CD1c-positive myeloid dendritic cell (primary cell): ENCODE data around the gene TASP1.
"Not testable (repeated sequence)": the region's sequence is repeated elsewhere in the genome, so short reads cannot be mapped to it uniquely, and the experiment has no call there.

Source experiments
- DNase-seq: peaks from one replicate; pipeline ENCODE4 v3.0.0-alpha.2; 2016; ENCODE audit errors: extremely low spot score

TASP1 gene

GRCh38 chr20:13400453-13400852, 238.3 kb downstream of the TASP1 start:
- DNase-seq = no peak

DNA sequence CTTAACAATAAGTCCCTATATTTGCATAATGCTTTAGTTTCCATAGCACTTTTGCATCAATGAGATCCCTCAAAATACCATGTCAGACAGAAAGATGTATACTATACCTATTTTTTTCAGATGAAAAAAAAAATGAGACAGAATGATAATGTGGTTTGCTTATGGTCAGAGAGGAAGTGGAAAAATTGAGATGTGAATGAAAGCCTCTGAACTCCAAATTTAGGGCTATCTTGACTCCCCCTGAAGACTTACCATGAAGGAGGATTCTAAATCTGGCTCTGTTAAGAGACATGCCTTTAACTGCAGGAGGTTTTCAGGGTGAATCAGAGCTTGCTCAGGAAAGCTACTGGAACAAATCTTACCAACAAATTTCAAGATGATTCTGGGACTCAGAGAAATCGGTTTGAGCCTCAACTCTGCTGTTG, 241.4 kb downstream of the TASP1 start:
- no peak for DNase-seq

DNA sequence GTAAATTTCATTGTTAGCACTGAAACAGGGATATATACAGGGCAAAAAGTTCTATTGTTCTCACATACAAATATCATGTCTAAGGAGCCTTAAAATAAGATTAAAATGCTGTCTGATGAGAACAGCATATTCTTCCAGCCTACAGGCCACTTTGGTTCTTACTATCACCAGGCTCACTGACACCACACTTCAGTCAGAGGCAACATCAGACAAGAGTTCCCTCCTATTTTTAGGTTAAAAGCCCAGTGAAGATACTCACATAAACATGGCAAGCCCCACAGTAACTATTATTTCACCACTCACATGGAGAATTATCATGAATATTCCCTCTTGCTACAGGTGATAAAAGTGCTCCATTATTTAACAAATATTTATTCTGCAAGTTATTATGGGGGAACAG, 241.9 kb downstream of the TASP1 start:
- no peak for DNase-seq

- no peak for DNase-seq
Measured at GRCh38 chr20:13396022-13396421, 242.7 kb downstream of the TASP1 start.

DNA sequence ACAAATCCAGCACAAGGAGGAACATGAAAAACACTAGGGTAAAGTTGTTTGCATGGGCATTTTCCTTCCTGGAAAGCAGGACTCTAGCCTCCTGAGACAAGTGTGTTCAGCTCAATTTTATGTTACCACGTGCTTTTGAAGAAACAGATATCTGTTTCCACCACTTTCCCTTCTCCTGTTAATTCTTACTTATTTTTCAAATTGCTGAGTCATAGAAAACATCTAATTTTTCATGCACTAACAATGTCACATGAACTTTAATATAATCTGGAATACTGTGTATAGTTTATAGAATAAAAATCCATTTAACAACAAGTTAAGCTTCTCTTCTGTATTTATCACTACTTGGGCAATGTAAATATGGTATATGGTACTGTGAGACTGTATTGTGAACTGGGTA, 243.5 kb downstream of the TASP1 start:
- no peak for DNase-seq

DNA sequence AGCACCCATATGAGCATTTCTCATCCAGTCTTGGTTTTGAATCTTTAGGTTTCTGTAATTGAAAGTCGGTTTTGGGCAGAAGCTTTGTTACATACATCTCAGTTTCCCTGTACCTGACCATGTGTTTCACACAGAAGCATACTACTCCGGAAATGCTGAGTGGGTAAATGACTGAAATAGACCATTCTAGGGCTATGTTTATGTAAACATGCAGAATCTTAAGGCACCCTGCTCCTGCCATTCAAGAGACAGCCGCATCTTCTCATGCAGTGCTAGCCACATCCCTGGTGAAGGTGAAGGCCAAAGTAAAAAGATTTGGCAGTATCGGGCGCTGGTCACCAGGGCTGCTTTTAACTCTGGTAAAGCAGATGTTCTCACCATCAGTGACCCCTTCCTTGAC, 246.3 kb downstream of the TASP1 start:
- no peak for DNase-seq

DNA sequence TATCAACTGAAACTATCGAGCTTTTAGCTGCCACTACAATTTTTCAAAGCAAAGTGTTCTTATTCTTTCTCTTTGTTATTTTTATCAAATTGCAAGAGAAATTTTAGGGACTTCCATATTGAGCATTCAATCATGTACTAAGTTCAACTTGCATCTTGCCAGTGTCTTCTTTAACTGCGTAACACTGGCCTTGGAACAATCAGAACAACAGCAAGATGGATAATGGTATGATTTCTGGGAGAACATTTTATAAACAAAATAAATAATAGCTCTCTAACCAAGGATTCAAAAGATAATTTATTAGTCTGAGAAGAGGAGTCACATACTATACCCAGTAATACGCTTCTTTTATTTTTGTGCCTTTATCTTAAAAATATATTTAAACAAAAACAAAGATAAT, 249.6 kb downstream of the TASP1 start:
- DNase-seq = no peak

DNA sequence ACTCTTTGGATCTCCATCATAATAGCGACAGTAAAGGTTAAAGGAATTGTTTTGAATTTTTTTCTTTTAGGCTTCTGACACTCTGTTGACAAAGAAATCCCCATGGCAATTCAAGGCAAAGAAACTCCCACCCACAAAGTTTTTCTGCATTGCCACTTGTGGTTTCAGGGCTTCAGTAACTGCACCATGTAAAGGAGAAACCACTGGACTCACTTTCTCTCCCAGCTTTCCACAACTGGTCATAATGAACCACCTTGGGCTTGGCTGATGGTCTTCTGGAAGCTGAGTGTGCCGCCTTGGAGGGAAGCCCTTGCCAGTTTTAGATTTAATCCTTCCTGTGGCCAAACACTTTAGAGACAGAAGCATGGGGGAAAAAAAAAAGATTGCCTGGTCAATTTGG, 254.6 kb downstream of the TASP1 start:
- DNase-seq = no peak

GRCh38 chr20:13382786-13383185, 255.9 kb downstream of the TASP1 start:
- no peak for DNase-seq

DNA sequence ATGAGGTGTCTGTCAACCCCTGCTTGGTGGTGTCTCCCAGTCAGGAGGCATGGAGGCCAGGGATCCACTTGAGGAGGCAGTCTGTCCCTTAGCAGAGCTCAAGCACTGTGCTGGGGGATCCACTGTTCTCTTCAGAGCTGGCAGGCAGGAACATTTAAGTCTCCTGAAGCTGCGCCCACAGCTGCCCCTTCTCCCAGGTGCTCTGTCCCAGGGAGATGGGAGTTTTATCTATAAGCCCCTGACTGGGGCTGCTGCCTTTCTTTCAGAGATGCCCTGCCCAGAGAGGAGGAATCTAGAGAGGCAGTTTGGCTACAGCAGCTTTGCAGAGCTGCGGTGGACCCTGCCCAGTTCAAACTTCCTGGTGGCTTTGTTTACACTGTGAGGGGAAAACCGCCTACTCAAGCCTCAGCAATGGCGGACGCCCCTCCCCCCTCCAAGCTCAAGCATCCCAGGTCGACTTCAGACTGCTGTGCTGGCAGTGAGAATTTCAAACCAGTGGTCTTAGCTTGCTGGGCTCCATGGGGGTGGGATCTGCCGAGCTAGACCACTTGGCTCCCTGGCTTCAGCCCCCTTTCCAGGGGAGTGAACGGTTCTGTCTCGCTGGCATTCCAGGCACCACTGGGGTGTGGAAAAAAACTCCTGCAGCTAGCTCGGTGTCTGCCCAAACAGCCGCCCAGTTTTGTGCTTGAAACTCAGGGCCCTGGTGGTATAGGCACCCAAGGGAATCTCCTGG, 258.1 kb downstream of the TASP1 start:
- DNase-seq = not testable (repeated sequence)

GRCh38 chr20:13373400-13373799, 265.3 kb downstream of the TASP1 start:
- DNase-seq = no peak

- DNase-seq = no peak
Measured at GRCh38 chr20:13364278-13365170, 274.2 kb downstream of the TASP1 start.

GRCh38 chr20:13363473-13363872, 275.3 kb downstream of the TASP1 start:
- DNase-seq = no peak

- DNase-seq = not testable (repeated sequence)
Measured at GRCh38 chr20:13362165-13362564, 276.6 kb downstream of the TASP1 start.

GRCh38 chr20:13358936-13359335, 279.8 kb downstream of the TASP1 start:
- not testable (repeated sequence) for DNase-seq

- not testable (repeated sequence) for DNase-seq
Measured at GRCh38 chr20:13357782-13358181, 280.9 kb downstream of the TASP1 start.

GRCh38 chr20:13356591-13356990, 282.1 kb downstream of the TASP1 start:
- DNase-seq = no peak

GRCh38 chr20:13355941-13356486, 282.7 kb downstream of the TASP1 start:
- DNase-seq = no peak

DNA sequence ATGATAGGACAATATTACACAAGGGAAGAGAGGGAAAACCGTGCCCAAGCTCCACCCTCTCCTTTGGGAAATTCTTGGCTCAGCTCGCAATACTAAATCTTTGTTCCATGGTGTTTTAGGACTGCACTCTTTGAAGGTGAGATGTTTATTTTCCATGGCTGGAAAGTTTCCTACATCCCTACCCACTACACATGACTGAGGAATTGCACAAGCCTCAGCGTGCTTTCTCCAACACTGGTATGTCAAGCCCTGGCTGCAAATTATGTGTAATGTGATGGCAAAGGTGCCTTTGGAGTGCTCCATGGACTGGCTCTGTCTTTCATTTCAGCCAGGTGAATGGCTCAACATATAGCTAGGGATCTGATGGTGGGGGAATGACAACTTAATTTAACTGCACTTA, 283.3 kb downstream of the TASP1 start:
- DNase-seq = no peak

DNA sequence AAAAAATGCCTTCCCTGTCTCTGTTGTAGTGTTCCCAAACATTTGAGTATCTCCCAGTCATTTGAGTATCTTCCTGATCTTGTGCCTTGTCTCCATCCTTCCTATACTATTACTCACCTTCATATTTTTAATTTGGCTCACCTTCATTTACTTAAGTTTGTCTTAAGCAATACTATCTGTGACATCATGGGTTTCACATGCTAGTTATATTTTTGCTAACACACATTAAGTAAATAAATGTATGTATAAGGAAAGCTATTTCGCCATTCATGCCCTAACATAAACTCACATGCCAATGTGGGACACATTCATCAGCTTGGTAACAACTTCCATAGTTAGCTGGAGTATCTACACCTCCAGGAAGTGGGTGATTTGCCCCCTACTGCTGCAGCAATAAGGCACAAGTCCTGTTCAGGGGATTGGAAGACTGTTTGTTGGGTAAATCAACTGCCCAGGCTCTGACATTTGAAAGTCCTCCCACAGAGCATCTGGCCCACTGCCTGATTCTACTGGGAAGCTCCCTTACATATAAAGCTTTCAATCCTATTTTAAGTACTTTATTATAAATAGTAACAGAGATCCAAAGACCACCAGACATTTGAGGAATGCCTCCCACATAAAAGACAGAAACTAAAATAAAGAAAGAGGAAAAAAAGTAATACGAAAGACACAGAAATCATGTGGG, 285.3 kb downstream of the TASP1 start:
- DNase-seq = no peak

- DNase-seq = no peak
Measured at GRCh38 chr20:13349235-13349604, 289.5 kb downstream of the TASP1 start.
